ENCODE measurements around the gene ELP2. TPM values are rescaled to one million over a fixed set of nuclear protein-coding genes. Genes with fewer than 3 reads are reported as not detected.
"Not testable (repeated sequence)": the region's sequence is repeated elsewhere in the genome, so short reads cannot be mapped to it uniquely, and the experiment has no call there.

The ELP2 gene
- total RNA-seq, 1 donor from 2014 or later, result 46.1 TPM

- TF ChIP-seq CTCF (conservative IDR thresholded peaks at IDR 0.05; ENCODE audit: low read depth, low read length), result no peak
- DNase-seq (ENCODE audit: low read depth), result no peak
- H3K4me3 ChIP-seq (ENCODE audit: low read depth, low read length), result no peak overlapping the region
Observed at GRCh38 chr18:36201765-36202164, 72.1 kb downstream of the ELP2 start.

GRCh38 chr18:36203360-36203895 is 73.7 kb downstream of the ELP2 start:
- TF ChIP-seq CTCF (conservative IDR thresholded peaks at IDR 0.05; ENCODE audit: low read depth, low read length), result no peak
- DNase-seq (ENCODE audit: low read depth), result no peak
- no peak overlapping the region for H3K4me3 ChIP-seq (ENCODE audit: low read depth, low read length)

- H3K4me3 ChIP-seq (ENCODE audit: low read depth, low read length), result no peak overlapping the region
- DNase-seq (ENCODE audit: low read depth), result no peak
- TF ChIP-seq CTCF (conservative IDR thresholded peaks at IDR 0.05; ENCODE audit: low read depth, low read length), result no peak
Observed at GRCh38 chr18:36205166-36205565, 75.5 kb downstream of the ELP2 start.

- no peak for DNase-seq (ENCODE audit: low read depth)
- no peak for TF ChIP-seq CTCF (conservative IDR thresholded peaks at IDR 0.05; ENCODE audit: low read depth, low read length)
- no peak overlapping the region for H3K4me3 ChIP-seq (ENCODE audit: low read depth, low read length)
Observed at GRCh38 chr18:36207303-36207702, 77.6 kb downstream of the ELP2 start.

GRCh38 chr18:36207969-36208368 is 78.3 kb downstream of the ELP2 start:
- H3K4me3 ChIP-seq (ENCODE audit: low read depth, low read length); DNase-seq (ENCODE audit: low read depth): not testable (repeated sequence)

- no peak for TF ChIP-seq CTCF (conservative IDR thresholded peaks at IDR 0.05; ENCODE audit: low read depth, low read length)
- no peak for DNase-seq (ENCODE audit: low read depth)
Observed at GRCh38 chr18:36211612-36212065, 81.9 kb downstream of the ELP2 start.

GRCh38 chr18:36212301-36213171 is 82.8 kb downstream of the ELP2 start:
- DNase-seq (ENCODE audit: low read depth), result no peak
- no peak overlapping the region for H3K4me3 ChIP-seq (ENCODE audit: low read depth, low read length)
- no peak for TF ChIP-seq CTCF (conservative IDR thresholded peaks at IDR 0.05; ENCODE audit: low read depth, low read length)

More at GRCh38 chr18:36211612-36212065, 81.9 kb downstream of the ELP2 start:
- no peak overlapping the region for H3K4me3 ChIP-seq (ENCODE audit: low read depth, low read length)
